NCI-H187 (cell line): ENCODE data around the gene SH3BP2.

Experiments
- DNase-seq, 2 experiments: peaks; one replicate each; lab custom pipeline; 2025; lab: John Stamatoyannopoulos, UW

Gene SH3BP2

GRCh38 chr4:2819244-2820215, 26.6 kb downstream of the SH3BP2 start:
- no peak for DNase-seq

GRCh38 chr4:2820216-2820982, 27.5 kb downstream of the SH3BP2 start:
- peak in 1 of 2 experiments; percentile 45 for DNase-seq

GRCh38 chr4:2822461-2823300, 29.8 kb downstream of the SH3BP2 start:
- DNase-seq, result no peak

GRCh38 chr4:2823301-2823670, 30.4 kb downstream of the SH3BP2 start:
- DNase-seq, result no peak

GRCh38 chr4:2823671-2824328, 30.9 kb downstream of the SH3BP2 start:
- no peak for DNase-seq

- no peak for DNase-seq
Observed at GRCh38 chr4:2824329-2824835, 31.5 kb downstream of the SH3BP2 start.

GRCh38 chr4:2824836-2825381, 32.0 kb downstream of the SH3BP2 start:
- DNase-seq, result no peak

- no peak for DNase-seq
Observed at GRCh38 chr4:2825740-2826139, 32.9 kb downstream of the SH3BP2 start.

- DNase-seq, result no peak
Observed at GRCh38 chr4:2827071-2827873, 34.4 kb downstream of the SH3BP2 start.

- no peak for DNase-seq
Observed at GRCh38 chr4:2827874-2828751, 35.2 kb downstream of the SH3BP2 start.

GRCh38 chr4:2828758-2829181, 35.9 kb downstream of the SH3BP2 start:
- DNase-seq, result no peak

GRCh38 chr4:2829321-2829932, 36.5 kb downstream of the SH3BP2 start:
- DNase-seq, result no peak

GRCh38 chr4:2829933-2830451, 37.1 kb downstream of the SH3BP2 start:
- no peak for DNase-seq

- no peak for DNase-seq
Observed at GRCh38 chr4:2830632-2831610, 38.0 kb downstream of the SH3BP2 start.

- no peak for DNase-seq
Observed at GRCh38 chr4:2831611-2832308, 38.9 kb downstream of the SH3BP2 start.

GRCh38 chr4:2832309-2832980, 39.6 kb downstream of the SH3BP2 start:
- DNase-seq, result no peak
